ENCODE measurements around the gene FHIT. TPM values are rescaled to one million over a fixed set of nuclear protein-coding genes. Genes with fewer than 3 reads are reported as not detected.

Gene FHIT
- total and polyA plus RNA-seq, 9 donors = 5.1 to 11.8 (median 9.5) TPM

DNA sequence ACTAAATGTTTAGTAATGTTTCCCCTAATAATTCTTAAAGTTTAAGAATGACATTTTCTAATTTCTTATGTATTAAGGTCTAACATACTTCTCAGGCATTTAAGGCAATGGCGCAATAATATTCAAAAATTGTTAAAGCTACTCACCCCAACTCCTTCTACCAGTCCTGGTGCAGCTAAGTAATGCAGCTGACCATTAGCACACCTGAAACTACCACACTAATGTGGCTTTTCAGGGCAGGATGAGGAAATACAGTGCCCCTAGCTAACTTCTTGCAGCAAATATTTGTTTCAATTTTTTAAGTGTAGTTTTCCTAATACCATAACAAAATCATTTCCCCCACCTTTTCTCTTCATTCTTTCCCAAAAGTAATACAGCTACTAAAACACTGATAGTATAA, 827.7 kb downstream of the FHIT start:
- 97 to 100% (median 98%) methylated on average over 1 of the region's 1 CpG for WGBS, 3 donors
- no peaks in the 10 kb centered on the region for H3K4me1 ChIP-seq (ENCODE audit: insufficient read depth)
- H3K27me3 ChIP-seq = no peaks in the 10 kb centered on the region
- intact Hi-C loops (cut with DNase I) = no loop called here
- no peak overlapping the region for H3K27ac ChIP-seq
- TF ChIP-seq, protein P1, sequence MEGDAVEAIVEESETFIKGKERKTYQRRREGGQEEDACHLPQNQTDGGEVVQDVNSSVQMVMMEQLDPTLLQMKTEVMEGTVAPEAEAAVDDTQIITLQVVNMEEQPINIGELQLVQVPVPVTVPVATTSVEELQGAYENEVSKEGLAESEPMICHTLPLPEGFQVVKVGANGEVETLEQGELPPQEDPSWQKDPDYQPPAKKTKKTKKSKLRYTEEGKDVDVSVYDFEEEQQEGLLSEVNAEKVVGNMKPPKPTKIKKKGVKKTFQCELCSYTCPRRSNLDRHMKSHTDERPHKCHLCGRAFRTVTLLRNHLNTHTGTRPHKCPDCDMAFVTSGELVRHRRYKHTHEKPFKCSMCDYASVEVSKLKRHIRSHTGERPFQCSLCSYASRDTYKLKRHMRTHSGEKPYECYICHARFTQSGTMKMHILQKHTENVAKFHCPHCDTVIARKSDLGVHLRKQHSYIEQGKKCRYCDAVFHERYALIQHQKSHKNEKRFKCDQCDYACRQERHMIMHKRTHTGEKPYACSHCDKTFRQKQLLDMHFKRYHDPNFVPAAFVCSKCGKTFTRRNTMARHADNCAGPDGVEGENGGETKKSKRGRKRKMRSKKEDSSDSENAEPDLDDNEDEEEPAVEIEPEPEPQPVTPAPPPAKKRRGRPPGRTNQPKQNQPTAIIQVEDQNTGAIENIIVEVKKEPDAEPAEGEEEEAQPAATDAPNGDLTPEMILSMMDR (IDR thresholded peaks at IDR 0.05) = no peak
- TF ChIP-seq EP300 (IDR thresholded peaks at IDR 0.05) = no peak
- no peak for TF ChIP-seq POLR2A (IDR thresholded peaks at IDR 0.05)
- DNase-seq = no peak
- H3K36me3 ChIP-seq = no peaks in the 10 kb centered on the region
- no peak overlapping the region for H3K4me3 ChIP-seq
- H3K9me3 ChIP-seq = no peaks in the 10 kb centered on the region

DNA sequence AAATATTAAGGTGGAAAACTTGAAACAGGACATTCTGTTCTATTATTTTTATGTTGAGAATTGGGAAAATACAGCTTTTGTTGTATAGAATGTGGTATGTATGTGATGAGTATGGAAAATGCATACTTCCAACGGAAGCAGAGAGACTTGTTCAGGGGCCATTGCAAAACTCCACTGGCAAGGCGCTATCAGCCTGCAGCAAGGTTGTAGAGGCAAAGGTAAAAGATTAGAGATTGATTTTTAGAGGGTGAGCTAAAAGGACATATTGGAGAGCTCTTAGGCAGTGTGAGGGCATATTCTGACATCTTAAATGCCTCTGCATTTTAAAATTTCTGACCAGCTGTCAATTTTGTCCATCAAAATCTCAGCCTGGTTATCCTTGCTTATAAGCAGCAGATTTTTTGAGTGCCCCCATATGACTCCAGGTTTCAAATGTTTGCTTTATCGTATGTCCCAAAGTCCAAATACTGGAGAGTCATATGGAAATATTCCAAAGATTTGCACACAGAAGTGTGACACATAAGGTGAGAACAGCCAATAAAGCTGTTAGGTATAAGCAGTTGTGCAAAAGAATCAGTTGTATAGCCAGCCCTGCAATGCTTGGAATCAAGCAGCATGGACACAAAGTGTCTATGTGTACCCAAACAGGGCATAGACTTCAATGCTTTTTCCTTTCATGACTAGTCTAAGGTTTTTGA, 829.4 kb downstream of the FHIT start:
- Histone ChIP-seq H3K27ac (no peak overlapping the region), H3K9me3 (no peaks in the 10 kb centered on the region), H3K36me3 (no peaks in the 10 kb centered on the region), H3K4me1 (ENCODE audit: insufficient read depth) (no peaks in the 10 kb centered on the region), H3K4me3 (no peak overlapping the region), H3K27me3 (no peaks in the 10 kb centered on the region)
- TF ChIP-seq, protein P1 (IDR thresholded peaks at IDR 0.05) = no peak
- TF ChIP-seq POLR2A (IDR thresholded peaks at IDR 0.05) = no peak
- no peak for TF ChIP-seq EP300 (IDR thresholded peaks at IDR 0.05)
- intact Hi-C loops (cut with DNase I) = no loop called here
- WGBS, 3 donors = 86 to 89% (median 87%) methylated on average over 3 of the region's 3 CpGs
- no peak for DNase-seq

DNA sequence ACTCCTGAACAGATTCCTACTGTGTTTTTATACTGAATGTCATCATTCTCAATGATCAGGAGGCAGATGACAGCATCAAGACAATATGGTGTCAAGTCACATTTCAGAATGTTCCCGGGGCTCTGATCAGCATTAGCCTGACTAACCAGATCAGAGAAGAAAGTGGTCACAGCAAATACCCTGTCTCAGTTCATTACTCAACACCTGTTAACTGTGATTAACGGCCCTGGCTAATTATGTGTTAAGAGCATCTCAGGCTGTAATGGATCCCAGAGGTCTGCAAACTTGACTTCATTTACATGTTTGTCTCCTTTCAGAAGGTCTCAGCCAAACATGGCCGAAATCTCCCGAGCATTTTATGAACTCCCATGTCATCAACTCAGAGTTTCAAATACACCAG, 833.7 kb downstream of the FHIT start:
- intact Hi-C loops (cut with DNase I) = no loop called here
- TF ChIP-seq EP300 (IDR thresholded peaks at IDR 0.05) (no peak), POLR2A (IDR thresholded peaks at IDR 0.05) (no peak)
- TF ChIP-seq, protein P1 (IDR thresholded peaks at IDR 0.05) = no peak
- WGBS, 3 donors = 73 to 80% (median 76%) methylated on average over 4 of the region's 4 CpGs

DNA sequence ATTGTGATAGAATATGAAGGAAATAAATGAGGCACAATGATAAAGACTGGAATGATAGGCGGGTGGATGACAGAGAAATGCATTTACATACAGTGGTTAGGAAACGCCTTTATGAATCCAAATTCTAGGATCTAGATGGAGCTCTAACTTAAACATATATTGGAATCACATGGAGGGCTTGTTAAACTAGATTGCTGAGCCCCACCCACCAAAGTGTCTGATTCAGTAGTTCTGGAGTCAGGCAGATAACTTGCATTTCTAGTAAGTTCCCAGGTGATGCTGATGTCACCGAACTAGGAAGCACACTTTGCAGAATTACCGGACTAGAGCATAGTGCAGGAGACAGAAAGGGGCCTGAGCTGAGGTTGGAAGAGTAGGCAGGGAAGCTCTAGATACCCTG, 837.2 kb downstream of the FHIT start:
- WGBS, 3 donors = 95 to 98% (median 97%) methylated on average over 4 of the region's 4 CpGs
- TF ChIP-seq, protein P1 (IDR thresholded peaks at IDR 0.05) = no peak
- TF ChIP-seq EP300 (IDR thresholded peaks at IDR 0.05) (no peak), POLR2A (IDR thresholded peaks at IDR 0.05) (no peak)
- no peak overlapping the region for H3K27ac ChIP-seq
- H3K9me3 ChIP-seq = no peaks in the 10 kb centered on the region
- H3K4me3 ChIP-seq = no peak overlapping the region
- H3K36me3 ChIP-seq = no peaks in the 10 kb centered on the region
- no peak for DNase-seq
- no peaks in the 10 kb centered on the region for H3K4me1 ChIP-seq (ENCODE audit: insufficient read depth)
- intact Hi-C loops (cut with DNase I) = no loop called here
- no peaks in the 10 kb centered on the region for H3K27me3 ChIP-seq

More for the DNA sequence above, 833.7 kb downstream of the FHIT start:
- Histone ChIP-seq H3K36me3 (no peaks in the 10 kb centered on the region), H3K9me3 (no peaks in the 10 kb centered on the region), H3K4me3 (no peak overlapping the region), H3K27ac (no peak overlapping the region), H3K27me3 (no peaks in the 10 kb centered on the region), H3K4me1 (ENCODE audit: insufficient read depth) (no peaks in the 10 kb centered on the region)
- DNase-seq = no peak

Measured in ovary (tissue), 9 donors.